Ishikawa (cell line): ENCODE results near the gene L3MBTL1.

ENCODE experiments used
- CEBPB ChIP-seq: IDR thresholded peaks from 2 replicates; pipeline ENCODE4 v1.6.1; 2012
- CREB1 ChIP-seq: IDR thresholded peaks from 2 replicates; pipeline ENCODE4 v1.6.1; 2012; ENCODE audit warnings: low read depth
- EGR1 ChIP-seq: IDR thresholded peaks from 2 replicates; pipeline ENCODE4 v1.6.1; 2012
- EP300 ChIP-seq: IDR thresholded peaks from 2 replicates; pipeline ENCODE4 v1.6.1; 2012; ENCODE audit warnings: borderline replicate concordance
- FOXM1 ChIP-seq: IDR thresholded peaks from 2 replicates; pipeline ENCODE4 v1.6.1; 2012; ENCODE audit warnings: low read depth, borderline replicate concordance
- MAX ChIP-seq: IDR thresholded peaks from 2 replicates; pipeline ENCODE4 v1.6.1; 2012
- NFIC ChIP-seq: IDR thresholded peaks from 2 replicates; pipeline ENCODE4 v1.6.1; 2012
- RAD21 ChIP-seq: IDR thresholded peaks from 2 replicates; pipeline ENCODE4 v1.6.1; 2012; ENCODE audit warnings: low read depth
- REST ChIP-seq: IDR thresholded peaks from 2 replicates; pipeline ENCODE4 v1.6.1; 2012; ENCODE audit warnings: low read depth, mild to moderate bottlenecking
- TAF1 ChIP-seq: IDR thresholded peaks from 2 replicates; pipeline ENCODE4 v1.6.1; 2012; ENCODE audit warnings: low read depth, mild to moderate bottlenecking
- TCF12 ChIP-seq: IDR thresholded peaks from 2 replicates; pipeline ENCODE4 v1.6.1; 2012; ENCODE audit warnings: low read depth
- TEAD4 ChIP-seq: IDR thresholded peaks from 2 replicates; pipeline ENCODE4 v1.6.1; 2012
- USF1 ChIP-seq: IDR thresholded peaks from 2 replicates; pipeline ENCODE4 v1.6.1; 2012
- YY1 ChIP-seq: IDR thresholded peaks from 2 replicates; pipeline ENCODE4 v1.6.1; 2012; ENCODE audit warnings: low read depth
- ZBTB7A ChIP-seq: IDR thresholded peaks from 2 replicates; pipeline ENCODE4 v1.6.1; 2012; ENCODE audit warnings: low read depth

L3MBTL1 gene

GRCh38 chr20:43534016-43534415 is 26.5 kb downstream of the L3MBTL1 start:
- TF ChIP-seq ZBTB7A = no peak
- TF ChIP-seq MAX = no peak
- no peak for TF ChIP-seq TCF12
- no peak for TF ChIP-seq YY1
- no peak for TF ChIP-seq TAF1
- no peak for TF ChIP-seq TEAD4
- no peak for TF ChIP-seq CREB1
- no peak for TF ChIP-seq USF1
- TF ChIP-seq REST = no peak
- TF ChIP-seq CEBPB = no peak
- no peak for TF ChIP-seq FOXM1
- no peak for TF ChIP-seq RAD21
- no peak for TF ChIP-seq EP300
- TF ChIP-seq EGR1 = no peak
- no peak for TF ChIP-seq NFIC

- TF ChIP-seq EP300 = no peak
- TF ChIP-seq CREB1 = no peak
- no peak for TF ChIP-seq TAF1
- no peak for TF ChIP-seq REST
- TF ChIP-seq USF1 = no peak
- no peak for TF ChIP-seq MAX
- TF ChIP-seq RAD21 = no peak
These were observed 27.4 kb downstream of the L3MBTL1 start for GRCh38 chr20:43534791-43535350.

- no peak for TF ChIP-seq TEAD4
- no peak for TF ChIP-seq TCF12
- no peak for TF ChIP-seq RAD21
- no peak for TF ChIP-seq FOXM1
- no peak for TF ChIP-seq MAX
These were observed 28.0 kb downstream of the L3MBTL1 start for GRCh38 chr20:43535370-43536004.

- no peak for TF ChIP-seq TEAD4
- TF ChIP-seq CEBPB = no peak
- no peak for TF ChIP-seq FOXM1
- no peak for TF ChIP-seq ZBTB7A
- TF ChIP-seq EGR1 = no peak
- TF ChIP-seq CREB1 = no peak
- TF ChIP-seq TCF12 = no peak
- no peak for TF ChIP-seq MAX
- TF ChIP-seq TAF1 = no peak
- no peak for TF ChIP-seq REST
- TF ChIP-seq YY1 = no peak
- TF ChIP-seq EP300 = no peak
- no peak for TF ChIP-seq USF1
- TF ChIP-seq RAD21 = no peak
- TF ChIP-seq NFIC = no peak
These were observed 28.7 kb downstream of the L3MBTL1 start for GRCh38 chr20:43536041-43536816.
